Measurements from ENCODE around the gene CITED2.

GRCh38 chr6:139423037-139423703 is 48.7 kb upstream of the CITED2 start:
- TF ChIP-seq NR2C2 (CRISPR knock-in tag; IDR thresholded peaks at IDR 0.05) (no peak), CTCF (IDR thresholded peaks at IDR 0.05) (no peak), SP1 (CRISPR knock-in tag; conservative IDR thresholded peaks at IDR 0.05) (no peak)

All from WTC11 (cell line).